Left ventricle myocardium inferior (tissue), 1 donor: ENCODE results near the gene TPR. TPM values are rescaled to one million over a fixed set of nuclear protein-coding genes. Genes with fewer than 3 reads are reported as not detected.

Source experiments
- DNase-seq: peaks from one replicate; pipeline ENCODE4 v3.0.0-alpha.2; 2020
- H3K27ac ChIP-seq: fragments of 200-600 bp; replicated peaks from 2 replicates; pipeline ENCODE4 v1.8.0; 2021
- H3K27me3 ChIP-seq: fragments of 200-600 bp; 2 replicates; pipeline ENCODE4 v1.8.0; 2021; ENCODE audit warnings: low read depth
- H3K36me3 ChIP-seq: fragments of 200-600 bp; 2 replicates; pipeline ENCODE4 v1.8.0; 2021
- H3K4me1 ChIP-seq: fragments of 200-600 bp; 2 replicates; pipeline ENCODE4 v1.8.0; 2021
- H3K4me3 ChIP-seq: fragments of 200-600 bp; 2 replicates; pipeline ENCODE4 v1.8.0; 2021; ENCODE audit warnings: mild to moderate bottlenecking, moderate library complexity
- H3K9me3 ChIP-seq: fragments of 200-600 bp; replicated peaks from 2 replicates; pipeline ENCODE4 v1.8.0; 2021
- CTCF ChIP-seq: fragments of 200-600 bp; IDR thresholded peaks from 2 replicates; pipeline ENCODE4 v1.8.0; 2021; ENCODE audit warnings: antibody characterized with exemption, mild to moderate bottlenecking, borderline replicate concordance
- intact Hi-C: fragments of 100-400 bp; cut with micrococcal nuclease; formaldehyde crosslinking; loops from one replicate; pipeline ENCODE4 v1.11.0; 2022
- total RNA-seq: library from RNA; stranded (reverse); fragmentation: NEBNext Ultra II Directional; extraction: Animal tissue kit (Norgen Biotek cat#: 25700); gene quantifications from one replicate; pipeline ENCODE4 v1.2.1, GENCODE V29; 2021
- donor health status: DM: no; HTN: yes; CAD: no; lungs with severe emphysema.

Gene TPR
- total RNA-seq, 1 donor from 2014 or later: 49.8 TPM

GRCh38 chr1:186283374-186283773 is 91.7 kb downstream of the TPR start:
- no peak for DNase-seq
- Histone ChIP-seq H3K27ac (no peak overlapping the region), H3K4me3 (no peak overlapping the region), H3K9me3 (no peaks in the 10 kb centered on the region), H3K27me3 (peaks cover 15% of the 10 kb centered on the region), H3K4me1 (no peaks in the 10 kb centered on the region), H3K36me3 (no peaks in the 10 kb centered on the region)
- no peak for TF ChIP-seq CTCF
- intact Hi-C loops: no loop called here

GRCh38 chr1:186282466-186282865 is 92.6 kb downstream of the TPR start:
- no peak overlapping the region for H3K4me3 ChIP-seq
- no peaks in the 10 kb centered on the region for H3K9me3 ChIP-seq
- H3K36me3 ChIP-seq: no peaks in the 10 kb centered on the region
- H3K4me1 ChIP-seq: no peaks in the 10 kb centered on the region
- intact Hi-C loops: no loop called here
- TF ChIP-seq CTCF: no peak
- DNase-seq: no peak
- H3K27me3 ChIP-seq: peaks cover 15% of the 10 kb centered on the region
- H3K27ac ChIP-seq: no peak overlapping the region

- no peak for DNase-seq
- H3K27me3 ChIP-seq: no peaks in the 10 kb centered on the region
- H3K4me1 ChIP-seq: no peaks in the 10 kb centered on the region
- no peaks in the 10 kb centered on the region for H3K36me3 ChIP-seq
- no peak for TF ChIP-seq CTCF
- peaks cover 3% of the 10 kb centered on the region for H3K9me3 ChIP-seq
- no peak overlapping the region for H3K27ac ChIP-seq
- H3K4me3 ChIP-seq: no peak overlapping the region
- intact Hi-C loops: no loop called here
These were observed 99.2 kb downstream of the TPR start for GRCh38 chr1:186275822-186276221.

- H3K4me1 ChIP-seq: no peaks in the 10 kb centered on the region
- no peaks in the 10 kb centered on the region for H3K27me3 ChIP-seq
- intact Hi-C loops: no loop called here
- no peaks in the 10 kb centered on the region for H3K36me3 ChIP-seq
- peaks cover 5% of the 10 kb centered on the region for H3K9me3 ChIP-seq
- DNase-seq: no peak
- H3K4me3 ChIP-seq: no peak overlapping the region
- H3K27ac ChIP-seq: no peak overlapping the region
- TF ChIP-seq CTCF: no peak
These were observed 102.6 kb downstream of the TPR start for GRCh38 chr1:186272486-186272885.

- intact Hi-C loops: no loop called here
- Histone ChIP-seq H3K27me3 (no peaks in the 10 kb centered on the region), H3K4me1 (no peaks in the 10 kb centered on the region), H3K36me3 (no peaks in the 10 kb centered on the region), H3K9me3 (peaks cover 5% of the 10 kb centered on the region), H3K4me3 (no peak overlapping the region), H3K27ac (no peak overlapping the region)
- no peak for DNase-seq
- no peak for TF ChIP-seq CTCF
These were observed 104.0 kb downstream of the TPR start for GRCh38 chr1:186271032-186271431.

Other genes starting within 250 kb of the TPR start
- gene PRG4, start 79.0 kb downstream of the TPR start, total RNA-seq: 0.41 TPM
- gene ODR4, start 585 bp upstream of the TPR start, total RNA-seq: 10.9 TPM
- not detected for gene PDC, start 85.9 kb upstream of the TPR start, total RNA-seq